T-helper 17 cell (primary cell): Measurements from ENCODE around the gene CATSPERE. TPM values are rescaled to one million over a fixed set of nuclear protein-coding genes. Genes with fewer than 3 reads are reported as not detected.

ENCODE experiments used
- ATAC-seq: fragments of 150-1000 bp; cut with Tn5 transposase; 2 replicates; pipeline ENCODE4 v1.10.0; 2021; ENCODE audit warnings: mild to moderate bottlenecking, moderate library complexity
- DNase-seq, 3 donors: peaks; one replicate each; pipeline versions ENCODE4 v3.0.0 to v3.0.0-alpha.2; 2020 to 2021
- H3K9me3 ChIP-seq: one replicate; pipeline ENCODE4 v1.7.0; 2013; ENCODE audit warnings: low read length, mild to moderate bottlenecking; ENCODE audit not compliant: control insufficient read depth, poor library complexity, severe bottlenecking
- H3K27ac Mint-ChIP-seq: one replicate; pipeline ENCODE4 v1.8.0; 2022; ENCODE audit warnings: mild to moderate bottlenecking, moderate library complexity, mixed read lengths
- H3K27me3 Mint-ChIP-seq: one replicate; pipeline ENCODE4 v1.8.0; 2022; ENCODE audit warnings: mixed read lengths
- H3K36me3 Mint-ChIP-seq: one replicate; pipeline ENCODE4 v1.8.0; 2022; ENCODE audit warnings: low read depth, mixed read lengths
- H3K4me1 Mint-ChIP-seq: one replicate; pipeline ENCODE4 v1.8.0; 2022; ENCODE audit warnings: mild to moderate bottlenecking, mixed read lengths
- H3K4me3 Mint-ChIP-seq: one replicate; pipeline ENCODE4 v1.8.0; 2022; ENCODE audit warnings: mild to moderate bottlenecking, moderate library complexity, mixed read lengths
- total RNA-seq, 4 donors: library from RNA in 2 of 4; stranded (reverse) in 2 of 4; gene quantifications; one replicate each; pipeline ENCODE4 v1.2.3 and lab custom pipeline; 2022 to 2026

CATSPERE gene
- total RNA-seq, 2 donors from 2014 or later, result 0.18 to 0.47 TPM

DNA sequence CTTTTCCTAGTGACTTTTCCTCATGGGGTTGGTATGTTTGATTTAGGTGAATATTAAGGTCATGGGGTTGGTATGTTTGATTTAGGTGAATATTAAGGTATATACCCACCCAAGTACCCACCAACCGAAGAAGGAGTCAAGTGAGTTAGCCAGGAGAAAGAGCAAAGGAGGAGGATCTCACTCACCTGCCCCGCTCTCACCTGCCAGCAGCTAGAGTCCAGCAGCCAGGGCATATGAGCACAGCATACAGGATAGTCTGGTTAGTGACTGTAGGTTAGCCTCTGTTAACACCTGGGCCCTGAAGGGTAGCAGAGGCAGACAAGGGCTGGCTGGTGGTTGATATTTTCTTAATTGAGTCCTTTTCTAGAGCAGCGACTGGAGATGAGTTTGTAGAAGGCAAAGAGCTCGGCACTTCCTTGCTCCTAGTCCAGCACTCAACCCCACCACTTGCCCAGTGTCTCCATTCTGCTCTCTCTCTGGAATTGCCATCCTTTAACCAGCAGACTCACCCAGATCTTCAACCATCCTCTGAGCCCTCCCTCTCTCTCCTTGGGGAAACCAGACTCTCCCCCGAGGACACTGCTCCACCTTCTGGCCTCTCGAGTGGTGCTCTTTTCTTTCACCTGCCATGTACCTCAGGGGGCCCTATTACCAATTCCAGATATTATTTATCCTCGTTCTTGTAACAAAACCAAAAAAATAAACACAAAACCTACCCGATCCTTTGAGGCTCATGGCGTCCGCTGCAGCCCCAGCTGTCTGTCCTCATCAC is 175.6 kb downstream of the CATSPERE start:
- no peak overlapping the region for H3K27ac Mint-ChIP-seq
- H3K4me1 Mint-ChIP-seq, result no peaks in the 10 kb centered on the region
- H3K27me3 Mint-ChIP-seq, result peaks cover 9% of the 10 kb centered on the region
- H3K36me3 Mint-ChIP-seq, result no peaks in the 10 kb centered on the region
- H3K9me3 ChIP-seq, result no peaks in the 10 kb centered on the region
- ATAC-seq (no peak), DNase-seq (no peak)
- no peak overlapping the region for H3K4me3 Mint-ChIP-seq

- DNase-seq (no peak), ATAC-seq (no peak)
- Mint-ChIP-seq H3K36me3 (peaks cover 4% of the 10 kb centered on the region), H3K27me3 (peaks cover 25% of the 10 kb centered on the region), H3K4me1 (no peaks in the 10 kb centered on the region), H3K27ac (no peak overlapping the region), H3K4me3 (no peak overlapping the region)
- no peaks in the 10 kb centered on the region for H3K9me3 ChIP-seq
These were observed 178.5 kb downstream of the CATSPERE start for GRCh38 chr1:244639561-244639960.

- ATAC-seq (no peak), DNase-seq (no peak)
- H3K36me3 Mint-ChIP-seq, result peaks cover 4% of the 10 kb centered on the region
These were observed 179.8 kb downstream of the CATSPERE start for GRCh38 chr1:244640917-244641316.

DNA sequence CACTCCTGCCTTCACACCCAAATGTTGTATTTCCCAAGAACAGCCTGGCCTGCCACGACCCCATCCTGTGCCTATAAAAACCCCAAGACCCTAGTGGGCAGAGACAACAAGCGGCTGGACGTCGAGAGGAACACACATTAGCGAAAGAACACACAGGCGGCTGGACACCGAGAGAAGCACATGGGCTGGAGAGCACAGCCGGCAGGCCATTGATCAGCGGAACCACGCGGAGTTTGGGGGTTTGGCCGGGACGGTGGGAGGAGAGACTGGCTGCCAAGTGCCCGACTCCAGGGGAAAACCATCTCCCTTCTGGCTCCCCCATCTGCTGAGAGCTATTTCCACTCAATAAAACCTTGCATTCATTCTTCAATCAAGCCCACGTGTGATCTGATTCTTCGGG is 181.5 kb downstream of the CATSPERE start:
- H3K9me3 ChIP-seq, result no peaks in the 10 kb centered on the region
- DNase-seq (no peak), ATAC-seq (no peak)
- Mint-ChIP-seq H3K27me3 (peaks cover 34% of the 10 kb centered on the region), H3K4me1 (no peaks in the 10 kb centered on the region), H3K4me3 (no peak overlapping the region), H3K27ac (no peak overlapping the region), H3K36me3 (peaks cover 4% of the 10 kb centered on the region)

More at GRCh38 chr1:244640917-244641316, 179.8 kb downstream of the CATSPERE start:
- no peak overlapping the region for H3K4me3 Mint-ChIP-seq
- no peaks in the 10 kb centered on the region for H3K9me3 ChIP-seq
- H3K4me1 Mint-ChIP-seq, result no peaks in the 10 kb centered on the region
- H3K27me3 Mint-ChIP-seq, result peaks cover 34% of the 10 kb centered on the region
- H3K27ac Mint-ChIP-seq, result no peak overlapping the region

- no peak for DNase-seq
These were observed 181.9 kb downstream of the CATSPERE start for GRCh38 chr1:244642988-244643387.

GRCh38 chr1:244645414-244645813 is 184.3 kb downstream of the CATSPERE start:
- DNase-seq, result no peak
- H3K4me3 Mint-ChIP-seq, result no peak overlapping the region
- H3K27ac Mint-ChIP-seq, result no peak overlapping the region
- H3K36me3 Mint-ChIP-seq, result peaks cover 4% of the 10 kb centered on the region
- no peaks in the 10 kb centered on the region for H3K9me3 ChIP-seq
- no peaks in the 10 kb centered on the region for H3K4me1 Mint-ChIP-seq
- ATAC-seq, result no peak
- H3K27me3 Mint-ChIP-seq, result peaks cover 34% of the 10 kb centered on the region

More at GRCh38 chr1:244642988-244643387, 181.9 kb downstream of the CATSPERE start:
- no peaks in the 10 kb centered on the region for H3K9me3 ChIP-seq
- Mint-ChIP-seq H3K27me3 (peaks cover 34% of the 10 kb centered on the region), H3K36me3 (peaks cover 4% of the 10 kb centered on the region), H3K27ac (no peak overlapping the region), H3K4me1 (no peaks in the 10 kb centered on the region), H3K4me3 (no peak overlapping the region)
- ATAC-seq, result no peak

DNA sequence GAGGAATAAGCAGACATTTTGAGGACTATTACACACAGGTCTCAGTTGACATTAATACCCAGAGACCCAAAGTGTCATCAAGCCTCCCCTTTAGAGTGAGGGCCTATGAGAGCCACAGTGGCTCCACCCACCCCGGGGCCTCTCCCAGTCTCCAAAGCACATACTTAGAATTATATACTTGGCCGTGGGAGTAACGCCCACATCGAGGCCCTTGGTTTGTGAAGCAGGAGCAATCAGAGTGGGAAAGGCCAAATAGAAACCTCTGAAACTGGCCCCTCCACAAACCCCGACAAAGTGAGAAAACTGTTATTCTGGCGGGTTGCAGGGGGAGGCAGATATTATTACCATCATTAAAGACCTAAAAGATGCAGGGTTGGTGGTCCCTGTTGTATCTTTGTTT is 184.8 kb downstream of the CATSPERE start:
- H3K4me1 Mint-ChIP-seq, result no peaks in the 10 kb centered on the region
- no peak overlapping the region for H3K27ac Mint-ChIP-seq
- peaks cover 31% of the 10 kb centered on the region for H3K27me3 Mint-ChIP-seq
- no peak for DNase-seq
- no peak for ATAC-seq
- H3K36me3 Mint-ChIP-seq, result peaks cover 4% of the 10 kb centered on the region
- H3K9me3 ChIP-seq, result no peaks in the 10 kb centered on the region
- H3K4me3 Mint-ChIP-seq, result no peak overlapping the region

DNA sequence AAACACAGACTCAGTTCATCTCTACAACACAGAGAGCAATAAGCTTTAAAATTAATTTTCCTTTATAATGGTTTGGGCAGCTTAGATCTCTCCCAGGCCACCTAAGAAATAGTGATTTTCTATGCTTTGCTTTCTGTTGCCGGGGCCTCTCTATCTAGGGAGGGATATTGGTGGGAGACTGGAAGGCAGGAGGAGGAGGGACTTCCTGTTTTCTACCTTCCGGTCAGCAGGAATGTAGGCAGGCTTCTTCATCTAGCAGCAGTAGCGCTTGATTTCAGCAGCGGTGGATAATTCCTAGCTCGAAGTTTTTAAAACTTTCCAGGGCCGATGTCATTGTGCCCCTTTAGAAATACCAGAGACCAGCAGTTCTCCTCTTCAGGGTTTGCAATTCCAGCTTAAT is 186.7 kb downstream of the CATSPERE start:
- no peak overlapping the region for H3K4me3 Mint-ChIP-seq
- H3K27ac Mint-ChIP-seq, result no peak overlapping the region
- no peak for ATAC-seq
- H3K27me3 Mint-ChIP-seq, result peaks cover 14% of the 10 kb centered on the region
- peaks cover 9% of the 10 kb centered on the region for H3K4me1 Mint-ChIP-seq
- DNase-seq, result no peak
- H3K9me3 ChIP-seq, result no peaks in the 10 kb centered on the region
- H3K36me3 Mint-ChIP-seq, result peaks cover 3% of the 10 kb centered on the region

DNA sequence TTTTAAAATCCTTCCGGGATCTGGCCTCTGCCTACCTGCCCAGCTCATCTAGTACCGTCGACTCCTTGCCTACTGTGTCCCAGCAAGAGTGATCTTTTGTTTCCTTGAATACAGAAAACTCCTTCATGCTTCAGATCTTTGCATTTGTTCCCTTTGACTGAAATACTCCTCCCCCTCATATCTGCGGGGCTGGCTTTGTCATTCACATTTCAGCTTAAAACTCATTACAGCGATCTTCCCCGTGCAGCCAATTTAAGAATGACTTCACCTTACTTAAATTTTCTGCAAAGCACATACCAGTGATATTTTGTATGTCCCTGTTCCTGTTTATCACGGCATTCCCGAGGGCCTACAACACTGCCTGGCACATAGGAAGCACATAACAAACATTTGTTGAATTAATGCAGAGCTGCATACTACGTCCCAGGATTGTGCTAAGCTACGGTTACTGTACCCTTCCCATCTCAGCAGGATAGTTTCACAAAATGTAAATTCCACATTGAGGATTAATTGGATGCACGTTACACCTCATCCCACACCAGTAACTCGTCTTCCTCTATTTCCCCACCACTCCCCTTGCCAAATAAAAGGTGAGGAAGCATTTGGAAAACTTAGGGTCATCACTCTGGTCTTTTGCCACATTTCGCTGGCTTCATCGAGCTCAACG is 191.0 kb downstream of the CATSPERE start:
- no peaks in the 10 kb centered on the region for H3K9me3 ChIP-seq
- H3K27ac Mint-ChIP-seq, result peak overlapping the region; percentile 78
- no peaks in the 10 kb centered on the region for H3K27me3 Mint-ChIP-seq
- H3K4me3 Mint-ChIP-seq, result no peak overlapping the region
- no peaks in the 10 kb centered on the region for H3K36me3 Mint-ChIP-seq
- H3K4me1 Mint-ChIP-seq, result peaks cover 16% of the 10 kb centered on the region
- ATAC-seq (no peak), DNase-seq (no peak)

GRCh38 chr1:244652623-244653438 is 191.8 kb downstream of the CATSPERE start, which contains the start of gene DESI2:
DESI2 (plus strand) TSS chr1:244653126; CDS start chr1:244653314, 188 bp downstream.
- no peaks in the 10 kb centered on the region for H3K27me3 Mint-ChIP-seq
- no peak within 1 kb of the TSS for H3K4me3 Mint-ChIP-seq
- no peaks in the 10 kb centered on the region for H3K9me3 ChIP-seq
- peaks cover 2% of the 10 kb centered on the region for H3K36me3 Mint-ChIP-seq
- peaks cover 23% of the 10 kb centered on the region for H3K4me1 Mint-ChIP-seq
- ATAC-seq (peak; percentile 93), DNase-seq (peak; percentile 95 to 98 (median 96))
- H3K27ac Mint-ChIP-seq, result peak within 1 kb of the TSS; percentile 78

- ATAC-seq, result no peak
- Mint-ChIP-seq H3K27ac (no peak overlapping the region), H3K27me3 (no peaks in the 10 kb centered on the region), H3K36me3 (peaks cover 2% of the 10 kb centered on the region), H3K4me1 (peaks cover 30% of the 10 kb centered on the region), H3K4me3 (no peak overlapping the region)
- peak in 1 of 3 donors; percentile 10 for DNase-seq
- no peaks in the 10 kb centered on the region for H3K9me3 ChIP-seq
These were observed 192.5 kb downstream of the CATSPERE start for GRCh38 chr1:244653439-244654107.

GRCh38 chr1:244654108-244655038 is 193.3 kb downstream of the CATSPERE start:
- DNase-seq (no peak), ATAC-seq (no peak)
- no peaks in the 10 kb centered on the region for H3K27me3 Mint-ChIP-seq
- peaks cover 2% of the 10 kb centered on the region for H3K36me3 Mint-ChIP-seq
- no peak overlapping the region for H3K27ac Mint-ChIP-seq
- no peak overlapping the region for H3K4me3 Mint-ChIP-seq
- H3K4me1 Mint-ChIP-seq, result peaks cover 31% of the 10 kb centered on the region
- no peaks in the 10 kb centered on the region for H3K9me3 ChIP-seq
